ENCODE measurements around the gene RNF151. TPM values are rescaled to one million over a fixed set of nuclear protein-coding genes. Genes with fewer than 3 reads are reported as not detected.

Gene RNF151
- total RNA-seq, 4 donors from 2014 or later: not detected

- peak in 1 of 3 donors; percentile 3 for TF ChIP-seq POLR2AphosphoS5 (IDR thresholded peaks at IDR 0.05)
- TF ChIP-seq POLR2A (IDR thresholded peaks at IDR 0.05): no peak
- Histone ChIP-seq H3K9me3 (no peaks in the 10 kb centered on the region), H3K4me1 (peaks cover 5 to 36% (median 29%) of the 10 kb centered on the region in 4 donors), H3K4me3 (peak overlapping the region; percentile 76 to 99 (median 90)), H3K27me3 (no peaks in the 10 kb centered on the region), H3K27ac (peak overlapping the region; percentile 96 to 99 (median 98)), H3K36me3 (peaks cover 0 to 16% (median 6%) of the 10 kb centered on the region in 4 donors)
- in situ Hi-C loops (cut with MboI; ENCODE audit: low pct_ligation_motif_present in 1 of 4, low pct_unique_long_range_greater_than_20kb in 1 of 4, low sequenced_read_pairs in 3 of 4): no loop called here
- intact Hi-C loops (cut with DNase I; ENCODE audit: low total_unique reads): no loop called here
- WGBS, 2 donors (ENCODE audit: low coverage in 1 of 2): 18% methylated on average over 24 of the region's 24 CpGs; no CpG with 5 or more reads in 1 of the 2 donors
- no peak for DNase-seq
Measured at GRCh38 chr16:1965396-1966001, 1.2 kb upstream of the RNF151 start.

GRCh38 chr16:1968146-1968953 is 1.7 kb downstream of the RNF151 start:
- Histone ChIP-seq H3K9me3 (no peaks in the 10 kb centered on the region), H3K4me1 (peaks cover 11 to 42% (median 34%) of the 10 kb centered on the region in 4 donors), H3K27me3 (no peaks in the 10 kb centered on the region), H3K27ac (no peak overlapping the region), H3K36me3 (no peaks in the 10 kb centered on the region), H3K4me3 (no peak overlapping the region)
- DNase-seq: no peak
- WGBS, 2 donors (ENCODE audit: low coverage in 1 of 2): 93 to 100% methylated on average over 1 to 41 of the region's 41 CpGs
- no peak for TF ChIP-seq POLR2A (IDR thresholded peaks at IDR 0.05)
- TF ChIP-seq EP300 (IDR thresholded peaks at IDR 0.05; ENCODE audit: low read depth): no peak
- no peak for TF ChIP-seq POLR2AphosphoS5 (IDR thresholded peaks at IDR 0.05)
- TF ChIP-seq CTCF (IDR thresholded peaks at IDR 0.05): no peak
- intact Hi-C loops (cut with DNase I; ENCODE audit: low total_unique reads): no loop called here
- in situ Hi-C loops (cut with MboI; ENCODE audit: low pct_ligation_motif_present in 1 of 4, low pct_unique_long_range_greater_than_20kb in 1 of 4, low sequenced_read_pairs in 3 of 4): no loop called here

GRCh38 chr16:1971796-1972489 is 5.3 kb downstream of the RNF151 start, which contains the start of gene TBL3:
Gene TBL3, plus strand, starts transcription at chr16:1972053. Its CDS starts 112 bp downstream, at chr16:1972165.
- H3K4me3 ChIP-seq: peak within 1 kb of the TSS; percentile 63 to 98 (median 92)
- H3K27me3 ChIP-seq: no peaks in the 10 kb centered on the region
- H3K9me3 ChIP-seq: no peaks in the 10 kb centered on the region
- in situ Hi-C loops (cut with MboI; ENCODE audit: low pct_ligation_motif_present in 1 of 4, low pct_unique_long_range_greater_than_20kb in 1 of 4, low sequenced_read_pairs in 3 of 4): no loop called here
- peak; percentile 95 for DNase-seq
- intact Hi-C loops (cut with DNase I; ENCODE audit: low total_unique reads): no loop called here
- peaks cover 0 to 9% (median 2%) of the 10 kb centered on the region in 4 donors for H3K36me3 ChIP-seq
- peaks cover 11 to 23% (median 20%) of the 10 kb centered on the region in 4 donors for H3K4me1 ChIP-seq
- 0% methylated on average over 65 of the region's 78 CpGs; no CpG with 5 or more reads in 1 of the 2 donors for WGBS, 2 donors (ENCODE audit: low coverage in 1 of 2)
- TF ChIP-seq EP300 (IDR thresholded peaks at IDR 0.05; ENCODE audit: low read depth) (no peak), CTCF (IDR thresholded peaks at IDR 0.05) (peak in 1 of 5 experiments; percentile 17), POLR2A (IDR thresholded peaks at IDR 0.05) (peak; percentile 95), POLR2AphosphoS5 (IDR thresholded peaks at IDR 0.05) (peak; percentile 98)
- H3K27ac ChIP-seq: peak within 1 kb of the TSS; percentile 90 to 99 (median 94)

- intact Hi-C loops (cut with DNase I; ENCODE audit: low total_unique reads): no loop called here
- Histone ChIP-seq H3K36me3 (peaks cover 0 to 9% (median 3%) of the 10 kb centered on the region in 4 donors), H3K4me1 (peaks cover 11 to 23% (median 20%) of the 10 kb centered on the region in 4 donors), H3K4me3 (peak overlapping the region; percentile 63 to 98 (median 92)), H3K27ac (peak overlapping the region; percentile 90 to 99 (median 94)), H3K27me3 (peaks cover under 1% of the 10 kb centered on the region), H3K9me3 (no peaks in the 10 kb centered on the region)
- TF ChIP-seq POLR2AphosphoS5 (IDR thresholded peaks at IDR 0.05) (no peak), POLR2A (IDR thresholded peaks at IDR 0.05) (no peak), EP300 (IDR thresholded peaks at IDR 0.05; ENCODE audit: low read depth) (no peak), CTCF (IDR thresholded peaks at IDR 0.05) (no peak)
- WGBS, 2 donors (ENCODE audit: low coverage in 1 of 2): 0% methylated on average over 19 of the region's 22 CpGs; no CpG with 5 or more reads in 1 of the 2 donors
- peak; percentile 16 for DNase-seq
- in situ Hi-C loops (cut with MboI; ENCODE audit: low pct_ligation_motif_present in 1 of 4, low pct_unique_long_range_greater_than_20kb in 1 of 4, low sequenced_read_pairs in 3 of 4): no loop called here
Measured at GRCh38 chr16:1972490-1972877, 5.8 kb downstream of the RNF151 start.

Measured in transverse colon (tissue), 4 donors.